ENCODE measurements around the gene RGS9.
"Not testable (repeated sequence)": the region's sequence is repeated elsewhere in the genome, so short reads cannot be mapped to it uniquely, and the experiment has no call there.

The RGS9 gene

GRCh38 chr17:65137021-65137939 is at the start of gene RGS9:
TSS of gene RGS9 (plus strand) at chr17:65137370. CDS start at chr17:65137541, 171 bp downstream.
- no peaks in the 10 kb centered on the region for H3K36me3 ChIP-seq (replicated peaks)
- H3K4me1 ChIP-seq: peaks cover 4% of the 10 kb centered on the region
- peaks cover 20% of the 10 kb centered on the region for H3K27me3 ChIP-seq (ENCODE audit: low read depth)
- H3K9me3 ChIP-seq: no peaks in the 10 kb centered on the region
- in situ Hi-C loops (cut with MboI; ENCODE audit: low sequenced_read_pairs): no loop called here
- peak within 1 kb of the TSS; percentile 13 for H3K4me3 ChIP-seq
- DNase-seq (ENCODE audit: low spot score in 2 of 2): peak; percentile 74 to 89

GRCh38 chr17:65088621-65089360 is 48.4 kb upstream of the RGS9 start:
- in situ Hi-C loops (cut with MboI; ENCODE audit: low sequenced_read_pairs): no loop called here
- H3K4me1 ChIP-seq: no peaks in the 10 kb centered on the region
- H3K4me3 ChIP-seq: no peak overlapping the region
- H3K27me3 ChIP-seq (ENCODE audit: low read depth): peaks cover 10% of the 10 kb centered on the region
- no peak for DNase-seq (ENCODE audit: low spot score in 2 of 2)
- no peaks in the 10 kb centered on the region for H3K9me3 ChIP-seq
- no peaks in the 10 kb centered on the region for H3K36me3 ChIP-seq (replicated peaks)

- peaks cover 10% of the 10 kb centered on the region for H3K27me3 ChIP-seq (ENCODE audit: low read depth)
- H3K36me3 ChIP-seq (replicated peaks): no peaks in the 10 kb centered on the region
- in situ Hi-C loops (cut with MboI; ENCODE audit: low sequenced_read_pairs): no loop called here
- H3K4me1 ChIP-seq: no peaks in the 10 kb centered on the region
- H3K4me3 ChIP-seq: no peak overlapping the region
- DNase-seq (ENCODE audit: low spot score in 2 of 2): no peak
- no peaks in the 10 kb centered on the region for H3K9me3 ChIP-seq
Measured at GRCh38 chr17:65092262-65092661, 44.9 kb upstream of the RGS9 start.

GRCh38 chr17:65092721-65093356 is 44.3 kb upstream of the RGS9 start:
- DNase-seq (ENCODE audit: low spot score in 2 of 2); in situ Hi-C loops (cut with MboI; ENCODE audit: low sequenced_read_pairs); H3K36me3 ChIP-seq (replicated peaks); H3K4me1 ChIP-seq; H3K4me3 ChIP-seq; H3K9me3 ChIP-seq: not testable (repeated sequence)
- H3K27me3 ChIP-seq (ENCODE audit: low read depth): peaks cover 10% of the 10 kb centered on the region

- peaks cover 10% of the 10 kb centered on the region for H3K27me3 ChIP-seq (ENCODE audit: low read depth)
- H3K4me1 ChIP-seq: no peaks in the 10 kb centered on the region
- in situ Hi-C loops (cut with MboI; ENCODE audit: low sequenced_read_pairs): no loop called here
- H3K36me3 ChIP-seq (replicated peaks): no peaks in the 10 kb centered on the region
- H3K4me3 ChIP-seq: no peak overlapping the region
- H3K9me3 ChIP-seq: no peaks in the 10 kb centered on the region
- no peak for DNase-seq (ENCODE audit: low spot score in 2 of 2)
Measured at GRCh38 chr17:65093930-65094329, 43.2 kb upstream of the RGS9 start.

GRCh38 chr17:65095465-65095864 is 41.7 kb upstream of the RGS9 start:
- Histone ChIP-seq H3K4me1 (peaks cover 2% of the 10 kb centered on the region; the same call in 1 of the 2 replicates), H3K4me3 (no peak overlapping the region), H3K36me3 (replicated peaks) (no peaks in the 10 kb centered on the region), H3K9me3 (no peaks in the 10 kb centered on the region), H3K27me3 (ENCODE audit: low read depth) (peaks cover 8% of the 10 kb centered on the region; the same call in 1 of the 2 replicates)
- in situ Hi-C loops (cut with MboI; ENCODE audit: low sequenced_read_pairs): no loop called here
- DNase-seq (ENCODE audit: low spot score in 2 of 2): no peak

GRCh38 chr17:65096382-65096781 is 40.8 kb upstream of the RGS9 start:
- DNase-seq (ENCODE audit: low spot score in 2 of 2); H3K4me1 ChIP-seq; H3K4me3 ChIP-seq; H3K27me3 ChIP-seq (ENCODE audit: low read depth); in situ Hi-C loops (cut with MboI; ENCODE audit: low sequenced_read_pairs); H3K36me3 ChIP-seq (replicated peaks); H3K9me3 ChIP-seq: not testable (repeated sequence)

- in situ Hi-C loops (cut with MboI; ENCODE audit: low sequenced_read_pairs): no loop called here
- H3K4me3 ChIP-seq: no peak overlapping the region
Measured at GRCh38 chr17:65097110-65097509, 40.1 kb upstream of the RGS9 start.

GRCh38 chr17:65099475-65099874 is 37.7 kb upstream of the RGS9 start:
- peaks cover 4% of the 10 kb centered on the region; the same call in 1 of the 2 replicates for H3K4me1 ChIP-seq
- no peaks in the 10 kb centered on the region for H3K27me3 ChIP-seq (ENCODE audit: low read depth)
- in situ Hi-C loops (cut with MboI; ENCODE audit: low sequenced_read_pairs): no loop called here
- no peak overlapping the region for H3K4me3 ChIP-seq
- no peaks in the 10 kb centered on the region for H3K9me3 ChIP-seq
- no peaks in the 10 kb centered on the region for H3K36me3 ChIP-seq (replicated peaks)
- DNase-seq (ENCODE audit: low spot score in 2 of 2): no peak

More at GRCh38 chr17:65097110-65097509, 40.1 kb upstream of the RGS9 start:
- Histone ChIP-seq H3K36me3 (replicated peaks) (no peaks in the 10 kb centered on the region), H3K9me3 (no peaks in the 10 kb centered on the region), H3K27me3 (ENCODE audit: low read depth) (peaks cover 3% of the 10 kb centered on the region; the same call in 1 of the 2 replicates), H3K4me1 (peaks cover 4% of the 10 kb centered on the region; the same call in 1 of the 2 replicates)
- no peak for DNase-seq (ENCODE audit: low spot score in 2 of 2)

GRCh38 chr17:65099941-65100315 is 37.2 kb upstream of the RGS9 start:
- in situ Hi-C loops (cut with MboI; ENCODE audit: low sequenced_read_pairs): no loop called here
- H3K4me1 ChIP-seq: peaks cover 4% of the 10 kb centered on the region; the same call in 1 of the 2 replicates
- H3K4me3 ChIP-seq: peak overlapping the region; percentile 39
- H3K27me3 ChIP-seq (ENCODE audit: low read depth): no peaks in the 10 kb centered on the region
- no peaks in the 10 kb centered on the region for H3K36me3 ChIP-seq (replicated peaks)
- no peaks in the 10 kb centered on the region for H3K9me3 ChIP-seq
- DNase-seq (ENCODE audit: low spot score in 2 of 2): no peak

GRCh38 chr17:65100316-65101140 is 36.6 kb upstream of the RGS9 start:
- in situ Hi-C loops (cut with MboI; ENCODE audit: low sequenced_read_pairs): no loop called here
- H3K27me3 ChIP-seq (ENCODE audit: low read depth): no peaks in the 10 kb centered on the region
- H3K4me1 ChIP-seq: peaks cover 4% of the 10 kb centered on the region; the same call in 1 of the 2 replicates
- H3K9me3 ChIP-seq: no peaks in the 10 kb centered on the region
- DNase-seq (ENCODE audit: low spot score in 2 of 2): peak; percentile 52 to 88
- H3K4me3 ChIP-seq: peak overlapping the region; percentile 39
- no peaks in the 10 kb centered on the region for H3K36me3 ChIP-seq (replicated peaks)

- H3K4me3 ChIP-seq: peak overlapping the region; percentile 39
- peaks cover 8% of the 10 kb centered on the region; the same call in 1 of the 2 replicates for H3K4me1 ChIP-seq
- no peaks in the 10 kb centered on the region for H3K9me3 ChIP-seq
- no peaks in the 10 kb centered on the region for H3K36me3 ChIP-seq (replicated peaks)
- DNase-seq (ENCODE audit: low spot score in 2 of 2): no peak
- in situ Hi-C loops (cut with MboI; ENCODE audit: low sequenced_read_pairs): no loop called here
- H3K27me3 ChIP-seq (ENCODE audit: low read depth): no peaks in the 10 kb centered on the region
Measured at GRCh38 chr17:65101371-65101770, 35.8 kb upstream of the RGS9 start.

- Histone ChIP-seq H3K27me3 (ENCODE audit: low read depth) (no peaks in the 10 kb centered on the region), H3K9me3 (no peaks in the 10 kb centered on the region), H3K4me3 (no peak overlapping the region), H3K4me1 (peaks cover 9% of the 10 kb centered on the region; the same call in 1 of the 2 replicates), H3K36me3 (replicated peaks) (no peaks in the 10 kb centered on the region)
- no peak for DNase-seq (ENCODE audit: low spot score in 2 of 2)
- in situ Hi-C loops (cut with MboI; ENCODE audit: low sequenced_read_pairs): no loop called here
Measured at GRCh38 chr17:65102235-65102634, 34.9 kb upstream of the RGS9 start.

Measured in HAP-1 (cell line).